Mucosa of gallbladder (tissue), 1 donor: Measurements from ENCODE around the gene CGB2. TPM values are rescaled to one million over a fixed set of nuclear protein-coding genes. Genes with fewer than 3 reads are reported as not detected.

Experiments
- DNase-seq: peaks from one replicate; pipeline ENCODE4 v3.0.0-alpha.2; 2020; ENCODE audit warnings: low spot score
- total RNA-seq: library from RNA; stranded (reverse); gene quantifications from one replicate; pipeline ENCODE4 v1.2.1, GENCODE V29; 2021
- donor health status: DM: no; HTN: no; CAD: no.

CGB2 gene
- total RNA-seq, 1 donor from 2014 or later = not detected

- no peak for DNase-seq
Measured at GRCh38 chr19:49067554-49067953, 35.9 kb downstream of the CGB2 start.

- DNase-seq = no peak
Measured at GRCh38 chr19:49069026-49069425, 37.3 kb downstream of the CGB2 start.

GRCh38 chr19:49070416-49070815 is 38.7 kb downstream of the CGB2 start:
- DNase-seq = no peak

GRCh38 chr19:49071860-49072547 is 40.3 kb downstream of the CGB2 start:
- DNase-seq = no peak

DNA sequence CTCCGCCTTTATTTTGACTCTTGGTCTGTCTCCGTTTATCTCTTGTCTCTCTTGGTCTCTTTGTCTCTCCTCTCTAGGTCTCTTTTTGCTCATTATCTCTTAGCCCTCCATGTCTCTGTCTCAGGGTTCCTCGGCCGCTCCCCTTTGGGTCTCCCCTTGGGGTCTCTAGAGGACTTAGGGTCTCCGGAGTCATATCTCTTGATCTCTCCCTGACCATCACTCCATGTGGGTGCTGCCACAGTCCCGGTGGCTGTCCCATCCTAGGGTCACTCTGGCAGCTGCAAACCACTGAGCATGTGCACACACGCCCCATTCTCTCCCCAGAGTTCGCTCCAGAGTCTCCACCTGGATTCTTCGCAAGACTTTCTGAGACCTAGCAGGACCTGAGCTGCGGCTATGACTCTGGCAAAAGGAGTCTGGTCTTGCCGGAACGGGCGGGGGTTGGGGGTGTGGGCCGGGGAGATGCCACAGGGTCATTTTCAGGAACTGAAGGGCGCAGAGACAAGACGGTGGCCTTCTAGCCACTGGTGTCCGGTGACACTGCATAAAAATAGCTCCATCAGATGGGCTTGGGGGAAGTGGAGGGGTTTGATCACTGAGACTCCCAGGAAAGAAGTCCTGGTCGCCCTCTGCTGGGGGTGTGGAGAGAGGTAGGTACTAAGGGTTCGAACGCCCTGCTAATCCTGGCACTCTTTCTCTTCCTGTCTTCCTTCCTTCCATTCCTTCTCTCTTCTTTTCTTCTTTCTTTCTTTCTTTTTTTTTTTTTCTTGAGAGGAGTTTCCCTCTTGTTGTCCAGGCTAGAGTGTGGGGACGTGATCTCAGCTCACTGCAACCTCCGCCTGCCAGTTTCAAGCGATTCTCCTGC is 42.1 kb downstream of the CGB2 start:
- no peak for DNase-seq

DNA sequence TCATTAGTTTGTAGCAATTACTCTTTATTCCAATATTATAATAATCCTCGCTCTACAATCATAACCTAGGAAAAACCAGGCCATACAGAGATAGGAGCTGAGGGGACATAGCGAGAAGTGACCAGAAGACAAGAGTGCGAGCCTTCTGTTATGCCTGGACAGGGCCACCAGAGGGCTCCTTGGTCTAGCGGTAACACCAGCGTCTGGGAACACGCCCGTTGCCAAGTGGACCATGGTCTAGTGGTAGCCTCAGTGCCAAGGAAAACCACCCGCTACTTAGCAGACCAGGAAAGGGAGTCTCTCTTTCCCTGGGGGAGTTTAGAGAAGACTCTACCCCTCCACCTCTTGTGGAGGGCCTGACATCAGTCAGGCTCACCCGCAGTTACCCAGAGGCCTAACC is 43.2 kb downstream of the CGB2 start:
- DNase-seq = peak; percentile 73

GRCh38 chr19:49080392-49080791 is 48.7 kb downstream of the CGB2 start:
- DNase-seq = no peak

- DNase-seq = no peak
Measured at GRCh38 chr19:49081273-49081672, 49.6 kb downstream of the CGB2 start.

Other genes starting within 250 kb of the CGB2 start
- gene BCAT2, start 220.9 kb upstream of the CGB2 start, total RNA-seq = 56.3 TPM
- gene HSD17B14, start 195.4 kb upstream of the CGB2 start, total RNA-seq = 10.6 TPM
- gene PLEKHA4, start 163.3 kb upstream of the CGB2 start, total RNA-seq = 18.9 TPM
- 42.7 TPM for gene PPP1R15A, start 159.5 kb upstream of the CGB2 start, total RNA-seq
- 0.75 TPM for gene TULP2, start 133.1 kb upstream of the CGB2 start, total RNA-seq
- gene NUCB1, start 131.6 kb upstream of the CGB2 start, total RNA-seq = 292 TPM
- gene DHDH, start 98.2 kb upstream of the CGB2 start, total RNA-seq = 1.9 TPM
- gene BAX, start 77.0 kb upstream of the CGB2 start, total RNA-seq = 110 TPM
- 4,398 TPM for gene FTL, start 66.6 kb upstream of the CGB2 start, total RNA-seq
- gene GYS1, start 38.6 kb upstream of the CGB2 start, total RNA-seq = 41.3 TPM
- 60.3 TPM for gene RUVBL2, start 38.0 kb upstream of the CGB2 start, total RNA-seq
- not detected for gene LHB, start 14.8 kb upstream of the CGB2 start, total RNA-seq
- not detected for gene CGB3, start 7.6 kb upstream of the CGB2 start, total RNA-seq
- gene CGB1, start 5.0 kb downstream of the CGB2 start, total RNA-seq = not detected
- gene CGB5, start 12.0 kb downstream of the CGB2 start, total RNA-seq = not detected
- not detected for gene CGB8, start 17.2 kb downstream of the CGB2 start, total RNA-seq
- gene CGB7, start 25.9 kb downstream of the CGB2 start, total RNA-seq = 0.14 TPM
- 0.26 TPM for gene NTF4, start 32.9 kb downstream of the CGB2 start, total RNA-seq
- gene KCNA7, start 40.8 kb downstream of the CGB2 start, total RNA-seq = not detected
- gene SNRNP70, start 53.6 kb downstream of the CGB2 start, total RNA-seq = 300 TPM
- 6.8 TPM for gene LIN7B, start 82.5 kb downstream of the CGB2 start, total RNA-seq
- 2.7 TPM for gene C19orf73, start 87.3 kb downstream of the CGB2 start, total RNA-seq
- gene PPFIA3, start 87.7 kb downstream of the CGB2 start, total RNA-seq = 9.7 TPM
- gene HRC, start 123.5 kb downstream of the CGB2 start, total RNA-seq = 2.1 TPM
- gene TRPM4, start 125.9 kb downstream of the CGB2 start, total RNA-seq = 145 TPM